Stimulated activated CD8-positive, alpha-beta memory T cell treated with anti-CD3 and anti-CD28 coated beads, Interleukin-4, amount 100 ng/mL, for 1 hour (primary cell): Measurements from ENCODE around the gene ZNF136.

Experiments
- DNase-seq, 2 donors: peaks; one replicate each; pipeline ENCODE4 v3.0.0-alpha.2; 2020; ENCODE audit warnings: low read depth in 2 of 2, low spot score in 1 of 2

ZNF136 gene

DNA sequence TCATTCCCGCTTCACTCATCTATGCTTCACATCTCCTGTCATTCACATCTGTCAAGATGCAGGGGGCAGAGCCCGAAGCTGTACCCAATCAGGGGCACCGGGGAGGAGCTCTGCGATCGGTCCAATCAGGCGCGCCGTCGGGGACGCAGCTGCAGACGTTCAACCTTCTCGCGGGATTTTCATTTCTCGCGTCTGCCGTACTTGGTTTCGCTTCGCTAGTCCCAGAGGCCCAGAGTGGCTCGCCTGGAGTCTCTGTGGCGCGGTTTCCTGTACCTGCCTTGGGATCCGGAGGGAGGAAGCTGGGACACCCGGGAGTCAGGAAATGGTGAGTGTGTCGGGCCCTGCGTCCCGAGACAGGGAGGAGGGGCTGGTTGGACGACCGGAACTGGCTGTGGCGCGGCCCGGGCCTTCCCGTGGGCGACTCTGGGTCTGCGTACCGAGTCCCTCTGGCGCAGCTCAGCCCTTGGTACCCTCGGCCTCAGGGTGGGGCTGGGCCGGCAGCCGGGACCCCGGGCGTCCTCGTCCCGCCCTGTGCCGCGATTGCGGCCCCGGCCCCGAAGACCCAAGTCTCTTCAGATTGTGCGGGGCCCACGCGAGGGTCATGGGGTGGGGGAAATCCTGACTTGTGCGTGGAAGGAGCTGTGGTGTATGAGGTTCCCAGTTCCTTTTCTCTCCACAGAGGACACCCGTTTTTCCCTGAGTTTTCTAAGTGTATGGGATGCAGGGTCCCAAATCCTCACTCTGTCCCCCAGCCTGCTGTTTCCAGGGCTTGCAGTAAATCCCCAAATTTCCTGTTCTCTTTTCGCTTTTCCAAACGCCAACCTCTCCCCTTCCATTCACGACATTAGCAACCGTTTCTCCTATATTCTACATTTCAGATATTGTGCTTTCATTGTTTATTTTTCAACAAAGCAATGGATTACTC is at the start of gene ZNF136:
ZNF136 (plus strand) TSS at position 215 of the 925 bp plus-strand sequence; CDS start at position 323, 108 bp downstream.
- DNase-seq: peak; percentile 72 to 84

DNA sequence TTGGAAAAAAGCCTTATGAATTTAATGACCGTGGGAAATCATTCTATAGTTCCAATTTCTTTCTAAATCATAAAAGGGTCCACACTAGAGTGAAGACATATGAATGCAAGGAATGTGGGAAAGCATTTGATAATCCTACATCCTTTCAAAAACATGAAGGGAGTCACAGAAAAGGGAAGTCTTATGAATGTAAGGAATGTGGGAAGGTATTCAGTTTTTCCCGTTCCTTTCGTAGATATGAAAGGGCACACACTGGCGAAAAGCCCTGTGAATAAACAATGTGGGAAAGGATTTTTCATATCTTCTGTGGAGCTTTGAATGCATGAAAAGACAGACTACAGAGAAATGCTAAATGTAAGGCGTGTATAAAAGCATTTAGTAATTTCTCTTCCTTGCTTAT is 49.8 kb upstream of the ZNF136 start:
- no peak for DNase-seq

DNA sequence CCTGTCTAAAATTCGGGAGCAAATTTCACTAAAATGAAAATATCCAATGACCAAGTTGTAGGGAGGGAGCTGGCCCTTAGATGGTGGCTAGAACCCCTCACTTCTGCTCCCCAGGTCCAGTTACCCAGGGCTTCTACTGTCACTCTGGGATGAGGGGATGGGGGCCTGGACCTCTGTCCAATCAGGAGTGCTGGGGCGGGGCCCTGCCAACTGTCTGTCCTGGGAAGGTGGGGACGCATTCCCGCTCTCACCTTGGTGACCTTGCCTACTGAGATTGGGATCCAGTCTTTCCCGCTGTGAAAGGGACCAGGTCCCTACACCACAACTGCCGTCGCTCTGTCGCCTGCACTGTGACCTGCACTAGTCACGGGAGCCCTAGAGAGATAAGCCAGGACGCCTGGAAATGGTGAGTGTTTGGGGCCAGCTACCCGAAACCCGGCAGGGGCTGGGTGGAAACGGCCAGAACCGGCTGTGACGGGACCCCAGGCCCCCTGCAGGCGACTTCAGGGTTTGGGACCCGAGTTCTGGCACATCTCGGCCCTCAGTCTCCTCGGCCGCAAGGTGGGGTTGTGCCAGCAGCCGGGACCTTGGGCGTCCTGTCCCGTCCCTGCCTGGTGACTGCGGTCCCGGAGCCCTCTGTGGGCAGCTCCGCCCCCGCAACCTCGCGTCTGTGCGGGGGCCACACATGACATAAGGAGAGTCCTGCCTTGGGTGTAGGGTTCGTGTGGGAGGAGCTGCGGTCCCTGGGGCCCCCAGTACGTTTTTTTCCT is 45.5 kb upstream of the ZNF136 start:
- DNase-seq: no peak

DNA sequence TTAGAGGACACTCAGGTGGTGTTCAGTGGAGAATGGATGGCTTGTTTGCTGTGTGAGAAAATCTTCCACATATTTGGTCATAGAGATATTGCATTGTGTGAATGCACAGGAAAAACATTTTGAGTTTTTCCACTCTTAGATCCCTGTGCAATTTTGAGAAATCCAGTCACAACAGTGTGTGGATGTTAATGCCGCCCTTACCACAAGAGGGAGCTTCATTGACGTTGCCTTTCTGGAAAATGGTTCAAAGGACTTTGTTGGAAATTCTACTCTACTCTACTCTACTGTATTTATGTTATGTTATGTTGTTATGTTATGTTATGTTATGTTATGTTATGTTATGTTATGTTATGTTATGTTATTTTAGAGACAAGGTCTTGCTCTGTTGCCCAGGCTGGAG is 36.2 kb upstream of the ZNF136 start:
- DNase-seq: no peak

DNA sequence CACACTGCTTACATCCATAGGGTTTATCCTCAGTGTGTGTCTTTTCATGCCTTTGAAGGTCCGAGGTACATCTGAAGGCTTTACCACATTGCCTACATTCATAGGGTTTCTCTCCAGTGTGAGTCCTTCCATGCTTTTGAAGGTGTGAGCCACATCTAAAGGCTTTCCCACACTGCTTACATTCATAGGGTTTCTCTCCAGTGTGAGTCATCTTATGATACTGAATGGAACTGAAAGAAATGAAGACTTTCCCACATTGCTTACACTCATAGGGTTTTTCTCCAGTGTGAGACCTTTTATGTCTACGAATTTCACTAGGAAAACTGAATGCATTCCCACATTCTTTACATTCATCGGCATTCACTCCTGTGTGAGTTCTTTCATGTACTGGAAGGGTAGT is 29.8 kb upstream of the ZNF136 start:
- DNase-seq: no peak

DNA sequence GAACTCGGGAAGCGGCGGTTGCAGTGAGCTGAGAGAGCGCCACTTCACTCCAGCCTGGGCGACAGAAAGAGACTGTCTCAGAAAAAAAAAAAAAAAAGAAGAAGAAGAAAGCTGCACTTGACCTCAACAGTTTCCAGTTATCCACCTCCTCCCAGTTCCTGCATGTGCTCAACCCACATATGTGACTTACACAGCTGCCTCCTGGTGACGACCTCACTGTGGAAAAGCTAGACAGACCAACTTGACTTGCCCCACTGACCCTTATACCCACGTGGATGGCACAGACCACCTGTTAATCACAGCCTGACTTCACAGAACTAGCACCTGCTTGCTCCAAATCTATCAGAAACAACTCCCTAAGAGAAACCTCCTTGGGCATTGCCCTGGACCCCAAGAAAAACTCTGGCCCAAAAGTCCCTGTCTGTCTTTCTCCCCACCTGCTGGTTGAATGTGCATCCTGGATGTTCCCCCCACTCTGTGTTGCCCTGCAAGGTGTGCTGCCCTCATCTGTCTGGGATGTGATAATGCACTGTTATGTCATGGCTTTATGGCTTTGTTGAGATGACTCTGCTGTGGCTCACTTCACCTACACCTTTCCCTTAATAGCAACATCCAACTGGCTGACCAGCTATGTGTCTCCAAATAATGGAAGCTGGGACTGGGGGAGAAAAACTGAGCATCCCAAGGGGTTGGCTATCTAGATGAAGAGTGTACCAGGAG is 25.5 kb upstream of the ZNF136 start:
- DNase-seq: no peak

DNA sequence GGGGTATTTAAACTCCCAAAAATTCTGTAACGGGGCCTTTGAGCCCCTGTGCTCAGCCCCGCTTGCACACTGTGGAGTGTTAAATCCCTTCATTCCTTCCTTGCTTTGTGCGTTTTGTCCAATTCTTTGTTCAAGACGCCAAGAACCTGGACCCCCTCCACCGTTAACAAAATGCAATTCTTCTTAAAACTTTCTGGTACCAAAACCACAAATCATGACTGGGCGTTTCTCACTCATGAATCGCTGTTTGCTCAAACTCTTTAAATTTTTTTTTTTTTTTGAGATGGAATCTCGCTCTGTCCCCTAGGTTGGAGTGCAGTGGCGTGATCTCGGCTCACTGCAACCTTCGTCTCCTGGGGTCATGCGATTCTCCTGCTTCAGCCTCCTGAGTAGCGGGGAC is 23.6 kb upstream of the ZNF136 start:
- no peak for DNase-seq

DNA sequence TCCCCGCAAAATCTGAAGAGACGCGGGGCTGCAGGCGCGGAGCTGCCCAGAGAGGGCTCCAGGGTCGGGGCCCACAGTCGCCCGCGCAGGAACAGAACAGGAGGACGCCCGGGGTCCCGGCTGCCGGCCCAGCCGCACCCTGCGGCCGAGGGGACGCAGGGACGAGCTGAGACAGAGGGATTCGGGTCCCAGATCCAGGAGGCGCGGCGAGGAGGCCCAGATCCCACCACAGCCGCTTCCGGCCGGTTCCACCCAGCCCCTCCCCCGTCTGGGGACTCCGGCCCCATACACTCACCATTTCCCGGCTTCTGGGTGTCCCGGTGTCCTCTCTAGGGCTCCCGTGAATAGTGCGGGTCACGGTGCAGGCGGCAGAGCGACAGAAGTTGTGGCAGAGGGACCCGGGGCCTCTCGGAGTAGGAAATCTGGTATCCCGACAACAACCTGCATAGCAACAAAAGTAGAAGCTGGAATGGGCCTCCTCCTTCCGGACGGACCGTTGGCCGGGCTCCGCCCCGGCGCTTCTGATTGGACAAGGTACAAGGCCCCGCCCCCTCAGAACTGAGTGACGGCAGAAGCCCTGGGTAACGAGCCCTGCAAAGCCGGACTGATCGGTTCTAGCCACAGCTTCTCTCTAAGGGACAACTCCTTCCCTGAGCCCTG is 22.9 kb upstream of the ZNF136 start, which contains the start of gene ZNF20:
ZNF20 (minus strand) TSS at position 466 of the 660 bp plus-strand sequence; CDS start at position 298, 168 bp downstream.
- DNase-seq: peak; percentile 72 to 78

DNA sequence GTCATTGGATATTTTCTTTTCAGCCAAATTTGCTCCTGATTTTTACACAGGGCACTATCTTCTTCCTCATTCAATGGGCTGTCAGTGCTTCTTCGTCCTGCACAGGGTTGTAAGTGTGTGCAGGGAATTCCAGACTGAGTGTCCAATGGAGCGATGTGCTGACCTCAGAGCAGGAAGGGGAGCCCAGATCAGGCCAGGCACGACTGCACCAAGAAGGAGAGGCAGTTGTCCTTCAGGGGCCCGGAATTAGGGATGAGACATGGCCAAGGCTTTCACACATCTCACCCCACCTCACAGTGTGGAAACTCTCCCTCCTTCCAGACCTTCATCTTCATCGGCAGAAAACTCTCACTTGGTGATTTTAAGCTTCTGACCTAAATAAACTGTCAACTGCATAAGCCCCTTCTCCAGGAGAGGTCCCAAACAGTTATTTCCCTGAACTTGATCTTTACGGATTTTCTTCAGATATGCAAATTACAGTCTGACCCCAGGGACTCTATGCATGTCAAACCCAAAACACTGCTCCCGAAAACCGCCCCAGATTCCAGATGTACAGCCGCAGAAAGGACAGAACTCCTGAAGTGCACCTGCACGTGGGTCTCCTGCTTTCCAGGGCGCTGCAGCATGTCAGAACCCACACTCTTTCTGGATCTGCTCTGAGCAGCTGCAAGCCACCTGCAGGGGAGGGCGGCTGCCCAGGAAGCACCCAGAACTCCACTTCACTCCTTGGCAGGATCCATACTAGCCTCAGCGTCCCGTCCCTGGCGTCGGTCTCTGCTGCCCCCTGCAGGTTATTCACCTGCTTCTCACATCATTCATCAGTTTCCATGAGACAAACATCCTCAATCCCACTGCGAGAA is 22.1 kb upstream of the ZNF136 start:
- peak; percentile 69 to 75 for DNase-seq

DNA sequence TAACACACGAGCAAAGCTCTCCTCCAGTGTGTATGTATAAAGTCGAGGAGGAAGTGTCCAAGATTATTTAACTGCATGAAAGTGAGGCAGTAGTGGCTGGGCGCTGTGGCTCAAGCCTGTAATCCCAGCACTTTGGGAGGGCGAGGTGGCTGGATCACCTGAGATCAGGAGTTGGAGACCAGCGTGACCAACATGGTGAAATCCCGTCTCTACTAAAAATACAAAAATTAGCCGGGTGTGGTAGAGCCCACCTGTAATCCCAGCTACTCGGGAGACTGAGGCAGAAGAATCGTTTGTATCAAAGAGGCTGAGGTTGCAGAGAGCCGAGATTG is 21.5 kb upstream of the ZNF136 start:
- no peak for DNase-seq

DNA sequence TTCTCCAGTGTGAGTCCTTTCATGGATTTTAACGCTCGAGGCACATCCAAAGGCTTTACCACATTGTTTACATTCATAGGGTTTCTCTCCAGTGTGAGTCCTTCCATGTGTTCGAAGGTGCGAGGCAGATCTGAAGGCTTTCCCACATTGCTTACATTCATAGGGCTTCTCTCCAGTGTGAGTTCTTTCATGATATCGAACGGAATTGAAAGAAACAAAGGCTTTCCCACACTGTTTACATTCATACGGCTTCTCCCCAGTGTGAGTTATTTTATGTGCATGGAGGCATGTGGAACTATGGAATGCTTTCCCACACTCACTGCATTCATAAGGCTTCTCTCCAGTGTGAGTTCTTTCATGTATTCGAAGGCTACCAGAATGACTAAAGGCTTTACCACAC is 17.5 kb upstream of the ZNF136 start:
- no peak for DNase-seq

DNA sequence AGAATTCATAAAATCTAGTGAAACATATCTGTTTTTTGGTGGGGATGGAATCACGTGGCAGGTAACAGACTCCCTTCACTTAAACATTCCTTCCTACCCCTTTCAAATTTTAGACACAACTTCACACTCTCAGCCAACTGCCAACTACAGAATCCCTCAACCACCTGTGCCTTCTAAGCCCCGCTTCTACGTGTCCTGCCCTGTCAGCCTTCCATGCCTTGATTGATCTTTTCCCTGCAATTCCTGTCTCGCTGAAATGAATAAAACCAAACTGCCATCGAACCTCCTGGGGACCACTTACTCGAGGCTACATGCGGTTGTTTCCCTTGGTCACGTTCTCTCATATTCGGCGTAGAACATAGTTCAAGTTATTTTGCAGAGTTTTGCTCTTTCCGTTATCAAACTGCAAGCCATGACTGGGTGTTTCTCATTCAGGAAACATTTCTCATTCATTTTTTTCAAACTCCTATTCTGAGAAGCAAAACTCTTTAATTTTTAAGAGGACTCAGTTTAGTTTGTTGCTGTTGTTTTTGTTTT is 7.5 kb upstream of the ZNF136 start:
- no peak for DNase-seq

DNA sequence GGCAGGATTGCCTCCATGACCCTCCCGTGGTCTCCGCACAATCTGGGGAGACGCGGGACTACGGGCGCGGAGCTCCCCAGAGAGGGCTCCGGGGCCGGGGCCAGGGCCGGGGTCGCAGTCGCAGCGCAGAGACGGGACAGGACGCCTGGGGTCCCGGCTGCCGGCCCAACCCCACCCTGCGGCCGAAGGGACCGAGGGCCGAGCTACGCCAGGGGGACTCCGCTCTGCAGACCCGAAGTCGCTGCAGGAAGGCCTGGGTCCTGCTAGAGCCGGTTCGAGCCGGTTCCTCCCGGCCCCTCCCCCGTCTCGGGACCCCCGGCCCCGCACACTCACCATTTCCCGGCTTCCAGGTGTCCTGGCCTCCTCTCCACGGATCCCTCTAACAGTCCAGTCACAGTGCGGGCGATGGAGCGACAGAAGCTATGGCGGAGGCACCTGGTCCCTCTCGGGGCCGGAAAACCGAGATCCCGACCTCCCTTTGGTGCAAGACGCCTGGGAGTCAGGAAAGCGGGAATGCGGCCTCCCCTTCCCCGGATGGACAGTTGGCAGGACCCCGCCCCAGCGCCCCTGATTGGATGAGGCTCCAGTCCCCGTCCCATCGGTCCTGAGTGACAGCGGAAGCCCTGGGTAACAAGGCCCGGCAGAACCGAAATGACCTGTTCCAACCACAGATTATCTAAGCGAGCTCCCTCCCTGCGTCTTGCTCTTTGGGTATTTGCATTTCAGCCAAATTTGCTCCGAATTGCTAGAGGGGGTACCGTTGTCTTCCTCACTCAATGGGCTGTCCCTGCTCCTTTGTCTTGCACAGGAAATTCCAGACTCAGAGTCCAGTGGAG is 6.5 kb upstream of the ZNF136 start, which contains the start of gene ZNF625:
ZNF625 (minus strand) TSS at position 512 of the 836 bp plus-strand sequence; CDS start at position 336, 176 bp downstream.
- DNase-seq: no peak

DNA sequence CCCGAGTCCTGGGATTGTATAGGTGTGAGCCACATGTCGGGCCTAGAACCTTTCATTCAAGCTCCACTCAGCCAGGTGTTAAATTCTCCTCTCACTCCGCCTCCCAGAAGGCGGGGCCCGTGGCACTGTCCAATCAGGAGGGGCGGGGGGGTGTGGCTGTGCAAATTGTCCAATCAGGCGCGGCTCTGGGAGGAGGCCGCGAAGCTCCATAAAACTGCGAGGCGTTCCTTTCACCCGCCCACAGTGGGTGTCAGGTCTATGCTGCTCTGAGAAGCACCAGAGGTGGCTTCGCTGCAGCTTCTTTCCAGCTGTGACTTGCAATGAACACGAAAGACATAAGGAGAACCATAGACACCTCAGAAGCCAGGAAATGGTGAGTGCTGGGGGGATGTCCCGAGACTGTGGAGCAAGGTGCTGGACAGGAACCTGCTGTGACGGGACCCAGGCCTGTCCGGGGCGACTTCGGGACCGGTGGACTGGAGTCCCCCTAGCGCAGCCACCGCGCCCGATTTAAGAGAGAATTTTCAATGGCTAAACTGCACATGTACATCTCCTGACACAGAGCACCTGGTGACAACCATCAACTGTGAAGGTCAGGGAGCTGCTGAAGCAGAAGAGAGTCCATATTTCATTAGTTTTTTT is 3.0 kb upstream of the ZNF136 start:
- no peak for DNase-seq

DNA sequence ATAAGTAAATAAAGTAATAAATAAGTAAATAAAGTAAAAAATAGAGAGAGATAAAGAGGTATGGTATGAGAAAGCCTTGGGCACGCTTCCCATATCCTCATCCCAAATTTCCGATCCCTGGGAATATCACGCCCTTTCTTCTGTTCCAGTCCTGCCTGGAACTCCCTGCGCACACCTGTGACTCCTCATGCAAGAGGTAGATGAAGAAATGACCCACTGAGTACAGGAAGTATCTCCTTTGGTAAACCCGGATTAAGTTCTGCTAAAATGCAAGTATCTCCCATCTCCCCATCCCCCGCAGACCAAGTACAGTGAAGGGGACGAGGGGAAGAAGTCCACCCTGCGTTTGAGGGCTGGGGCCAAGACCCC is 399 bp upstream of the ZNF136 start:
- DNase-seq: no peak

DNA sequence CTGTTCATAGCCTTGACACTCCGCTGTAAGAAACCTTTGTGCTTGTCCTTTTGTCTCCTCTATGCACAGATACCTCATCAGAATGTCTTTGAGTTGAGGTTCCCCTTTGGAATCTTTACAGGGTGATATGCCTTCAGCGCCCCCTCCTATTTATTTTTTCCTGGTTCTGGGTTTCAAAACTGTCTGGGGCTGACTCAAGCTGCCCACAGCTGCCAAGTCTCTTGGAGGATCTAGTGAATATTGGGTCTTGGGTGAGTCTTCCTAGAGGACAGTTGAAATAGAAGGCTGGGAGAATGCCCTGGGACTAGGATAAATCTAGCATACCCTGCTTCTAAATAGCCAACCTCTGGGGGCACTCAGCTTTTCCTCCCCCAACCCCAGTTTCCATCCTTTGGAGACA is 930 bp downstream of the ZNF136 start:
- no peak for DNase-seq

DNA sequence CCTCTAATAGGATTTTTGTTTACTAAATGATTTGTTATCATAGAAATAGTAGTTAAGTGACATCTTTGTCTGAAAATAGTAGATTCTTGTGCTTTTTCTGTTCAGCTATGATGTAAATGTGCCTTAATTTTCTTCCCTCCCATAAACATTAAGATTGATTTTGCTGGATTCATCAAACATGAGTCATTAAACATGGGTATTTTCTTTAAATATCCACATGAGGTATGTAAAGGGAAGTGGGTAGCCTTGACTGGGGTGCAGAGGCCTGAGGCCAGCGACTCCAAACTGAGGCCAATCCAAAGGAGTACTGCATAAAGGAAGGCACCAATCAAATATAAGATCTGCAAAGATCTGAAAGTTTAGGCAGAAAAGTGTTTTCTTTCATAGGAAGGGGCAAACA is 3.7 kb downstream of the ZNF136 start:
- no peak for DNase-seq

DNA sequence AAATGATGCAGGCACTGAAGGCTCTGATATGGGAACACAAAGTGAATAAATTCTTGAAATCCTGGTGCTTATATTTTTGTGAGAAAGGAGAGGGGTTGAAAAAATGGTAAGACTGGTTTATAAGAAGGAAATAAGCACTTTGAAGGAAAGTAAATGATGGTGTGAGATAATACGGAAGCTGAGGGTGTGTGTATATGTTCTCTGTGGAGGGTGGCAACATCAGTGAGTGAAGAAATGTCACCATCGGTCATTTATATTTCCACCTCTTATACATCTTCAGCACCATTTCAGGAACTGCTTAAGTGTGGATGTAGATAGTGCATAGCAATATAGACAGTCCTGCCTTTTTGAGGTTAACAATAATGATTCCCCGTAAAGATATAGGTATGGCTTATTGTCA is 17.5 kb downstream of the ZNF136 start:
- DNase-seq: no peak
